HUDEP-2 (cell line): ENCODE measurements around the gene EVA1C.
"Not testable (repeated sequence)": the region's sequence is repeated elsewhere in the genome, so short reads cannot be mapped to it uniquely, and the experiment has no call there.

Experiments used
- DNase-seq, 76 experiments: peaks; one replicate each; lab custom pipeline; 2025; ENCODE audit not compliant: unreplicated experiment in 76 of 76; lab: John Stamatoyannopoulos, UW

EVA1C gene

GRCh38 chr21:32423320-32424190 lies 11.0 kb downstream of the EVA1C start:
- DNase-seq, result no peak

GRCh38 chr21:32424191-32424535 lies 11.7 kb downstream of the EVA1C start:
- DNase-seq, result no peak

GRCh38 chr21:32424674-32425073 lies 12.2 kb downstream of the EVA1C start:
- DNase-seq, result no peak

DNA sequence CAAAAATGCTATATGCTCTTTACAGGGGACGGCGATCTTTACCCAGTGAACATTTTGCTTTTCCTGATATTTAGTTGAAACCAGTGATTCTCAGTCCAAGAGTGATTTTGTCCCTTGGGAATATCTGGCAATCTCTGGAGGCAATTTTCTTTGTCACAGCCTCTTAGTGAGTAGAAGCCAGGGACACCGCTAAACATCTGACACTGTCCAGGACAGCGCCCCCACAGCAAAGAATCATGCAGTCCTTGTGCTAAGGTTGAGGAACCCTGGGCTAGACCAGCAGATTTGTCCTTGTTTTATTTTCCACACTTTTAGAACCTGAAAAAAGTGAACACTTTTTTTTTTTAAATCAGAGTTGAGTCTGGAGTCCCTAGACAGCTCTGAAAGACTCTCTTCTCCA lies 13.1 kb downstream of the EVA1C start:
- no peak for DNase-seq

DNA sequence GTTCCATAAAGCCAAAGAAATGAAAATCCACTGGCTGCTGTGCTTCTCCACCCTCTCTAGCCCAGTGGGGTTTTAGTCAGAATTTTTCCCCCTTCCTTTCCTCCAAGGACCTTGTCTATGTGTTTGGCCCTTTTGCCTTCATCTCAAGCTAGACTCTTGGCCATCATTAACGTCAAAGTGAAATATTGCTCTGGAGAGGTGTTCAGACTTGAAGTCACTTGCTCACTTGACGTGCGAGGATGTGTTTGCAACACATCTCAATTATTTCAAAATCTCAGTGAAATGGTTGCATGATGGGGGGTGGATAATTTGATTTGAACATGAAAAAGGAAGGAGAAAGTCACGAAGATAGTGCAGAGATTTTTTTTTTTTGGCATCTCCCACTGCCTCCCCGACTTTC lies 13.6 kb downstream of the EVA1C start:
- no peak for DNase-seq

- peak in 1 of 76 experiments; percentile 8 for DNase-seq
Measured at GRCh38 chr21:32426592-32427051, 14.1 kb downstream of the EVA1C start.

DNA sequence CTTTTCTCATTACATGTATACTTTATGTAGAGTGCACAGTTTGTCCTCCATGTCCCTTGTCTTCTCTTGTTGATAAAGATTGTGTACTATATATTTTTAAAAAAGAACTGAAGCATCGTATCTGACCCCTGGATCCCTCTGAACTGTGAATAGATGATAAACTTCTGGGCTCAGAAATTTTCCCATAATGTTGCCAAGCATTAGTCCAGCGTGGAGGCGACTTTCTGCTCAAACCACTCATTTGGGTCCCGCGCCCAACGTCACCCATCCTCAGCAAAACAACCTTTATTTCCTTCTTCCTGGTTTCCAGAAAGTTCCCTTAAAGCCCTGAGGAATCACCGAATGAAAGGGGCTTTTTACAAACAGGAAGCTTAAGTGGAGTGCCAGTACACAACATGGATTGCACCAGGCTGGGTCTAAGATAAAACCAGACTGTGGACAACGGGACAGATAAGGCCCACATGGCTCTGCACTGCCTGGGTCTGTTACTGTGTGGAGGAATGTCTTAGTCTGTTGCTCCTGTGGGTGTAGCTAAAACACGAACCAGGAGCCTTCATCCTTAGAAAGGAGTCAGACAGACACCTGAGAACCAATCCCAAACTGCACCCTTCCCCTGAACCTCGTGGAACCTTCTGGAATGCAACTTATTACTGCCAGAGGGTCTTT lies 15.6 kb downstream of the EVA1C start:
- DNase-seq, result peak in 73 of 76 experiments; percentile 22 to 85 (median 60)

GRCh38 chr21:32432982-32433660 lies 20.6 kb downstream of the EVA1C start:
- DNase-seq, result peak in 1 of 76 experiments; percentile 4

- no peak for DNase-seq
Measured at GRCh38 chr21:32437729-32438128, 25.2 kb downstream of the EVA1C start.

DNA sequence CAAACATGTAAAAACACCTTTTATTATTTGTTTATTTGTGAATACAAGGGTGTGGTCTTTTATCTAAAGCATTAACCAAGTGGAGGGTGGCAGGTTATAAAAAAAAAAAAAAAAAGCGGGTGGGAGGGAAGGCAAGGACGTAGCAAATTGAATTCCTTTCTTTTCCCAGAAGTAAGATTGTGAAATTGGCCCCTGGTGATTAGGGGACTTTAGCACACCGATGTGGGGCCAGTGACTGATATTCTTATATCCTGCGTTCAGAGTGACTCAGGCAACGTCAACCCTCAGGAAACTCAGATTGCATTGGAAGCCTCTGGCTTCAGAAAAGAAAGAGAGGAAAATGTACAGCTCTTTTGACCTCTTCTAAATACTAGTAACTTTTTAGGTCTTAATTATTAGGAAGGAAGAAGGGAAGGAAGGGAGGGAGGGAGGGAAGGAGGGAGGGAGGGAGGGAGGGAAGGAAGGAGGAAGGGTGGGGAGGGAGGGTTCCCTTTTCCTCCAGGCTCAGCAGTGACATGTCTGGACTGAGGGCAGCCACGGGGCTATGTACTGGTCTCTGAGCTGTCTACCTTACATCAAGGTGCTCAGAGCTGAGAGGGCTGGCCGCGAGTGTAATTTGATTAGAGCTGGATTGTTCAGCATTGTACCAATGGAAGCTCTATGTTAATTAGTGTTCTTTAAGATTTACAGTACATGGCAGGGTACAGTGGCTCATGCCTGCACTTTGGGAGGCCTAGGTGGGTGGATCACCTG lies 30.2 kb downstream of the EVA1C start:
- no peak for DNase-seq

GRCh38 chr21:32445101-32445500 lies 32.6 kb downstream of the EVA1C start:
- no peak for DNase-seq

- not testable (repeated sequence) for DNase-seq
Measured at GRCh38 chr21:32446440-32446839, 33.9 kb downstream of the EVA1C start.

DNA sequence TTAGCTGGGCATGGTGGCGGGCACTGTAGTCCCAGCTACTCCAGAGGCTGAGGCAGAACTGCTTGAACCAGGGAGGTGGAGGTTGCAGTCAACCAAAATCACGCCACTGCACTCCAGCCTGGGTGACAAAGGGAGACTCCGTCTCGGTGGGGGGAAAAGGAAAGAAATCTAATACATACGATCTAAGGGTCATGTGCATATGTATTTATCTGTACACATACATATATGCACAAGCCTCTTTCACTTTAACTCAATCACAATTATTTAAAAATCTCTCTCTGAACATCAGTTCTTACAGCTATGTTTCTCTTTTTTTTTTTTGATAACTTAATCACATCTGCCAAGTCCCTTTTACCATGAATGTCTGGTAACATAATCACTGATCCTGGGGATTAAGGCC lies 34.7 kb downstream of the EVA1C start:
- no peak for DNase-seq

DNA sequence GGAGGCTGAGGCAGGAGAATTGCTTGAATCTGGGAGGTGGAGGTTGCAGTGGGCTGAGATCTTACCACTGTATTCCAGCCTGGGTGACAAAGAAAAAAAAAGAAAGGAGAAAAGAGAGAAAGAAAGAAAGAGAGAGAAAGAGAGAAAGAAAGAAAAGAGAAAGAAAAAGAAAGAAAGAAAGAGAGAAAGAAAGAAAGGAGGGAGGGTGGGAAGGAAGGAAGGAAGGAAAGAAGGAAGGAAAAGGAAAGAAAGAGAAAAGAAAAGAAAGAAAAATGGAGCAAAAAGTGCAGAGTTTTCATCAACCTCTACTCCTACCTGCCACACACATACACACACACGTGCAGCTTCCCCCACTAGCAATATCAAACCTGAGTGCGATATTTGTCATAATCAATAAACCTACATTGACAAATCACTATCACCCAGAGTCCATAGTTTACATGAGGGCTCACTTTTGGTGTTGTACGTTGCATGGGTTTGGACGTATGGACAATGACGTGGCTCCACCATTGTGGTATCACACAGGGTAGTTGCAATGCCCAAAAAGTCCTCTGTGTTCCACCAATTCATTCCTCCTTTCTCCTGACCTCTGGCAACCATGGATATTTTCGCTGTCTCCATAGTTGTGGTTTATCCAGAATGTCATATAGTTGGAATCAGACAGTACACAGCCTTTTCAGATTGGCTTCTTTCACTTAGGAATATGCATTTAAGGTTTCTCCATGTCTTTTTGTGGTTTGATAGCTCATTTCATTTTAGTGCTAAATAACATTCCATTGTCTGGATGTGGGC lies 36.5 kb downstream of the EVA1C start:
- DNase-seq, result no peak

- DNase-seq, result not testable (repeated sequence)
Measured at GRCh38 chr21:32450881-32451701, 38.6 kb downstream of the EVA1C start.

- not testable (repeated sequence) for DNase-seq
Measured at GRCh38 chr21:32452191-32452590, 39.7 kb downstream of the EVA1C start.

- no peak for DNase-seq
Measured at GRCh38 chr21:32452641-32453040, 40.1 kb downstream of the EVA1C start.

- DNase-seq, result no peak
Measured at GRCh38 chr21:32455548-32455947, 43.0 kb downstream of the EVA1C start.

DNA sequence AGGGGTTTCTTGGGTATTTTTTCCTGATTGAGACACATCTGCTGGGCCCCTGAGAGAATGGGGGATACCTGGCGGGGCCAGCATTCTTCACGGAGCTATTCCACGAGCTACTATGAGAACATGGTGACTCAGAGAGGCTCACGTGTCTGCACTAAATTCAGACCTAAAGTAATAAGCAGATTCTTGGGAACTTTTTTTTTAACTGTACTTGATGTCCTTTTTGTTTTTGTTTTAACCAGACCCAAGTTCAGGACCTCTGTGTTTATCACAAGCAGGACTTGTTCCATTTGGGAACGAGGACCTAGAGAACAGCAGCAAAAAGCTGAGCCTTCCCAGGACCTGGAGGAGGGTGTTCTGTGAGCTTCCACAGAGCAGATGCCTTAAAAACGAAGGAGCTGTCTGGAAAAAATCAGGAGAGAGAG lies 44.0 kb downstream of the EVA1C start:
- DNase-seq, result no peak
